Measurements from ENCODE around the gene IRF2. TPM values are rescaled to one million over a fixed set of nuclear protein-coding genes. Genes with fewer than 3 reads are reported as not detected.

The IRF2 gene
- total and polyA plus RNA-seq, 2 of the 8 experiments (the other 6 are each of a cell fraction or from before 2014, with no cell fraction given), result 13.8 to 17.0 TPM

DNA sequence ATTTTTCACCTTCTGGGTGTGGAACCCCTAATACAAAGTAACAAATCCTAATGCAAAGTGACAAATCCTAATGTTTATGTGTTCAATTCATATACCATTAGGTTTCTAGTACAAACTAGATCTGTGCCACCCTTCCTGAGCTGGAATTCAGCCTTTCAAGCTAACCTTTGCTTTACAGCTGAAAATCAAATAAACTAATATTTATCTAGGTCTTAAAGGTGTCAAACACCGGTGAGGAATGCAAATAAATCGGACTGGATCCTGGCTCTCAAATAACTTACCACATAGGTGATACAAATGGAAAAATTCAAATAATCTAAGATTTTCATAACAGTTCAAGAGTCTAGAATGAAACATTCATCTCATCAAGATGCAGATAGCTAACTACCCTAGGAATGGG lies 11.6 kb downstream of the IRF2 start:
- H3K4me2 ChIP-seq (ENCODE audit: insufficient read depth in 1 of 2, low read depth in 2 of 2, low read length in 2 of 2), result no peak overlapping the region
- H3K23ac ChIP-seq (ENCODE audit: insufficient read length), result no peak overlapping the region
- ChIA-PET CTCF (ENCODE audit: partially characterized antibody) (interaction anchor here (0.7 to 1.8 kb wide), 3 partner anchors 50 to 365 kb away, joined by 3 to 4 read pairs (median 3); no protein-coding TSS in a partner anchor), POLR2A (ENCODE audit: partially characterized antibody) (interaction anchor here (0.6 to 1.1 kb wide), 2 partner anchors 12 to 116 kb away, joined by 3 to 4 read pairs; partner anchors contain the start of gene IRF2)
- peaks cover 0 to 15% (median 7%) of the 10 kb centered on the region in 4 experiments; a peak in 6 of 7 replicates for H3K4me1 ChIP-seq (replicated peaks in 1 of 4; ENCODE audit: control insufficient read depth in 3 of 4, insufficient read depth in 4 of 4, low read length in 3 of 4)
- H2BK12ac ChIP-seq (ENCODE audit: low read depth, low read length), result no peak overlapping the region
- no peak overlapping the region for H4K91ac ChIP-seq (replicated peaks; ENCODE audit: insufficient read length, low read length)
- no peak overlapping the region for H2AK5ac ChIP-seq (ENCODE audit: low read depth, low read length)
- no peak overlapping the region for H3K9ac ChIP-seq (replicated peaks in 1 of 4; ENCODE audit: extremely low read depth in 1 of 4, low read depth in 3 of 4, low read length in 3 of 4)
- peaks cover 0 to 82% of the 10 kb centered on the region in 2 experiments; a peak in 2 of 4 replicates for H3K79me2 ChIP-seq (ENCODE audit: control insufficient read depth in 1 of 2, insufficient read depth in 2 of 2, low read length in 2 of 2)
- no peak overlapping the region for H3K4ac ChIP-seq (replicated peaks; ENCODE audit: insufficient read length, low read depth, low read length)
- H4K20me1 ChIP-seq (replicated peaks in 1 of 2; ENCODE audit: control insufficient read depth in 1 of 2, insufficient read depth in 2 of 2, low read length in 2 of 2), result peaks cover 3 to 4% of the 10 kb centered on the region in 2 experiments
- DNase-seq (ENCODE audit: low read depth in 1 of 2, low spot score in 2 of 2) (no peak), FAIRE-seq (no peak)
- H4K5ac ChIP-seq (ENCODE audit: insufficient read length, low read depth, low read length), result no peak overlapping the region
- no peak for TF ChIP-seq HDAC2 (IDR thresholded peaks at IDR 0.05; ENCODE audit: borderline replicate concordance in 1 of 2, low read depth in 2 of 2, low read length in 2 of 2)
- no peak for TF ChIP-seq SUZ12 (IDR thresholded peaks at IDR 0.05; ENCODE audit: low read length)
- no peak for TF ChIP-seq POLR2A (IDR thresholded peaks at IDR 0.05; ENCODE audit: control extremely low read depth in 1 of 2, low read depth in 2 of 2, low read length in 2 of 2)
- no peak for TF ChIP-seq BACH1 (IDR thresholded peaks at IDR 0.05; ENCODE audit: low read length)
- no peak for TF ChIP-seq POLR2AphosphoS5 (IDR thresholded peaks at IDR 0.05; ENCODE audit: low read depth, low read length)
- TF ChIP-seq GTF2F1 (IDR thresholded peaks at IDR 0.05; ENCODE audit: borderline replicate concordance, low read depth, low read length), result no peak
- TF ChIP-seq RFX5 (IDR thresholded peaks at IDR 0.05; ENCODE audit: borderline replicate concordance, low read depth, low read length), result no peak
- peaks cover 7% of the 10 kb centered on the region for H3K79me1 ChIP-seq (ENCODE audit: low read depth, low read length)
- H3K23me2 ChIP-seq (ENCODE audit: low read depth, low read length), result no peaks in the 10 kb centered on the region
- no peak overlapping the region for H2BK20ac ChIP-seq (ENCODE audit: low read length)
- H3K18ac ChIP-seq (ENCODE audit: extremely low read depth, low read length), result no peak overlapping the region
- no peak overlapping the region for H3K27ac ChIP-seq (ENCODE audit: low read depth, low read length)
- no peak overlapping the region for H3K56ac ChIP-seq (replicated peaks; ENCODE audit: insufficient read length, low read depth, low read length)
- H3K9me3 ChIP-seq (ENCODE audit: insufficient read depth in 2 of 2, low read depth in 1 of 2, low read length in 1 of 2), result no peaks in the 10 kb centered on the region
- no peaks in the 10 kb centered on the region for H3K36me3 ChIP-seq (ENCODE audit: control insufficient read depth in 2 of 4, insufficient read depth in 4 of 4, low read length in 3 of 4)
- H2AFZ ChIP-seq (ENCODE audit: low read length), result no peak overlapping the region
- no peak overlapping the region for H2BK15ac ChIP-seq (ENCODE audit: low read length)
- no peak overlapping the region for H3K4me3 ChIP-seq (ENCODE audit: extremely low read depth in 1 of 4, insufficient read depth in 2 of 4, low read depth in 3 of 4, low read length in 4 of 4)
- WGBS, 2 experiments (ENCODE audit: extremely low coverage in 1 of 2, insufficient coverage in 1 of 2, insufficient read length in 1 of 2, insufficient replicate concordance in 2 of 2, low coverage in 1 of 2, low lambda C conversion rate in 2 of 2, missing lambda C conversion rate in 1 of 2), result 92% methylated on average over 2 of the region's 2 CpGs; no CpG with 5 or more reads in 1 of the 2 experiments
- no peak overlapping the region for H4K8ac ChIP-seq (ENCODE audit: extremely low read depth, insufficient read depth, low read length)
- no peak overlapping the region for H2BK120ac ChIP-seq (replicated peaks; ENCODE audit: low read depth, low read length)
- H2BK5ac ChIP-seq (ENCODE audit: low read depth, low read length), result no peak overlapping the region
- no peaks in the 10 kb centered on the region for H3K27me3 ChIP-seq (replicated peaks in 1 of 4; ENCODE audit: control insufficient read depth in 3 of 4, extremely low read depth in 1 of 4, insufficient read depth in 3 of 4, low read length in 3 of 4)
- H3K14ac ChIP-seq (ENCODE audit: insufficient read length), result no peak overlapping the region
